Chondrocyte (in vitro differentiated cells): ENCODE measurements around the gene CDH24. TPM values are rescaled to one million over a fixed set of nuclear protein-coding genes. Genes with fewer than 3 reads are reported as not detected.

ENCODE experiments used
- DNase-seq: peaks from one replicate; pipeline ENCODE4 v3.0.0; 2021; ENCODE audit warnings: mixed read lengths, low spot score
- H3K27ac Mint-ChIP-seq: one replicate; pipeline ENCODE4 v1.8.0; 2021; ENCODE audit warnings: mild to moderate bottlenecking, moderate library complexity, mixed read lengths; ENCODE audit not compliant: unreplicated experiment
- H3K27me3 Mint-ChIP-seq: 2 replicates; pipeline ENCODE4 v1.8.0; 2021; ENCODE audit warnings: low read depth, mixed read lengths
- H3K36me3 Mint-ChIP-seq: 2 replicates; pipeline ENCODE4 v1.8.0; 2021; ENCODE audit warnings: low read depth, mixed read lengths
- H3K4me1 Mint-ChIP-seq: 2 replicates; pipeline ENCODE4 v1.8.0; 2021; ENCODE audit warnings: low read depth, mild to moderate bottlenecking, mixed read lengths
- H3K4me3 Mint-ChIP-seq: one replicate; pipeline ENCODE4 v1.8.0; 2021; ENCODE audit warnings: mild to moderate bottlenecking, moderate library complexity, mixed read lengths; ENCODE audit not compliant: unreplicated experiment
- H3K9me3 Mint-ChIP-seq: 2 replicates; pipeline ENCODE4 v1.8.0; 2021; ENCODE audit warnings: low read depth, mixed read lengths
- total RNA-seq: library from RNA; stranded (reverse); gene quantifications from 3 replicates; pipeline ENCODE4 v1.2.1, GENCODE V29; 2021
- TF ChIP-seq, protein P1 (sequence below): fragments of 200-600 bp; sonication (generic); IDR thresholded peaks from 2 replicates; pipeline ENCODE4 v1.5.0; 2021; ENCODE audit warnings: antibody characterized with exemption, mild to moderate bottlenecking, moderate library complexity

CDH24 gene
- total RNA-seq, 1 donor from 2014 or later = 10.2 TPM

DNA sequence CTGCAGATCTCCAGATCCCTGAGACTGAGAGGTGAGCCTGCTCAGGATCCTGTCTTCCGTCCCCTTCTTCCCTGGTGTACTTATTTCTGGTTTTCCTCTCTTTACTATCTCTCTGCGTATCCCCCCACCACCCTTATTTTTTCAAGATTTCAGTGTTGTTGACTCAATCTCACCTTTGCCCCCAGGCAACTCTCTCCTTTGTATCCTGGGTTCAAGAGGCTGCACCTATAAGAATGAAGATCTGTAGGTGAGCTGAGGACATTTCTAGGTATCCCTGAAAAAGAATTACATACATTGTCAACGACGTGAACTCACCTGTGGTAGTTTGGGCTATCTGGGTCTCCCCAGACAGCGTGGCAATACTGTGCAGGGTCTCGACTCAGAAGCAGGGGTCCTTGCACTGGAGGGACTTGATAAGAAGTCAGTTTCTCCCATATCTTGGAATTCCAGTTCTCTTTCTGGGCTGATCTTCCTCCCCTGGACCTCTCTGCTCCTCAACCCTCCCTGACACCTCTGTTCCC, 46.8 kb upstream of the CDH24 start:
- Mint-ChIP-seq H3K4me3 (no peak overlapping the region), H3K36me3 (peaks cover 3% of the 10 kb centered on the region), H3K4me1 (peaks cover 8% of the 10 kb centered on the region), H3K27me3 (no peaks in the 10 kb centered on the region), H3K27ac (no peak overlapping the region), H3K9me3 (no peaks in the 10 kb centered on the region)
- DNase-seq = no peak
- TF ChIP-seq, protein P1, sequence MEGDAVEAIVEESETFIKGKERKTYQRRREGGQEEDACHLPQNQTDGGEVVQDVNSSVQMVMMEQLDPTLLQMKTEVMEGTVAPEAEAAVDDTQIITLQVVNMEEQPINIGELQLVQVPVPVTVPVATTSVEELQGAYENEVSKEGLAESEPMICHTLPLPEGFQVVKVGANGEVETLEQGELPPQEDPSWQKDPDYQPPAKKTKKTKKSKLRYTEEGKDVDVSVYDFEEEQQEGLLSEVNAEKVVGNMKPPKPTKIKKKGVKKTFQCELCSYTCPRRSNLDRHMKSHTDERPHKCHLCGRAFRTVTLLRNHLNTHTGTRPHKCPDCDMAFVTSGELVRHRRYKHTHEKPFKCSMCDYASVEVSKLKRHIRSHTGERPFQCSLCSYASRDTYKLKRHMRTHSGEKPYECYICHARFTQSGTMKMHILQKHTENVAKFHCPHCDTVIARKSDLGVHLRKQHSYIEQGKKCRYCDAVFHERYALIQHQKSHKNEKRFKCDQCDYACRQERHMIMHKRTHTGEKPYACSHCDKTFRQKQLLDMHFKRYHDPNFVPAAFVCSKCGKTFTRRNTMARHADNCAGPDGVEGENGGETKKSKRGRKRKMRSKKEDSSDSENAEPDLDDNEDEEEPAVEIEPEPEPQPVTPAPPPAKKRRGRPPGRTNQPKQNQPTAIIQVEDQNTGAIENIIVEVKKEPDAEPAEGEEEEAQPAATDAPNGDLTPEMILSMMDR = no peak

DNA sequence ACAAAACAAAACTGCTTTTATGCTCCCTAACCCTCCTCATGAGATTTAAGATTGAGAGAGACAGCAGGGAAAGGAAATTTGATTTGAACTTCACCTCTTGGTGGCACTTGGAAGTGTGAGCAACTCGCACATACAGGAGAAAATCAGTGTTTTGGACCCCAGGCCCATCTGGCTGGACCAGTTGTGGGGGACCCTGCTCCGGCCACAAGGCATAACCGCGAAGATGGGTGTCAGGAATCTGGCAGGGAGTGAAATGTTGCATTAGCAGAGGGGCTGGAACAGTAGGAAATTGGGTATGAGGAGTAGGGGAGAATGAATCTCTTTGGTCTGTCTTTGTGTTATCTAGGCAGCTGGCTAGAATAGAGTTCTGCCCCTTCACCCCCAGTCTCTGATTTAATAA, 46.3 kb upstream of the CDH24 start:
- H3K27ac Mint-ChIP-seq = no peak overlapping the region
- DNase-seq = no peak
- TF ChIP-seq, protein P1 = no peak
- H3K4me1 Mint-ChIP-seq = peaks cover 8% of the 10 kb centered on the region
- H3K4me3 Mint-ChIP-seq = no peak overlapping the region
- peaks cover 4% of the 10 kb centered on the region for H3K36me3 Mint-ChIP-seq
- no peaks in the 10 kb centered on the region for H3K9me3 Mint-ChIP-seq
- no peaks in the 10 kb centered on the region for H3K27me3 Mint-ChIP-seq

DNA sequence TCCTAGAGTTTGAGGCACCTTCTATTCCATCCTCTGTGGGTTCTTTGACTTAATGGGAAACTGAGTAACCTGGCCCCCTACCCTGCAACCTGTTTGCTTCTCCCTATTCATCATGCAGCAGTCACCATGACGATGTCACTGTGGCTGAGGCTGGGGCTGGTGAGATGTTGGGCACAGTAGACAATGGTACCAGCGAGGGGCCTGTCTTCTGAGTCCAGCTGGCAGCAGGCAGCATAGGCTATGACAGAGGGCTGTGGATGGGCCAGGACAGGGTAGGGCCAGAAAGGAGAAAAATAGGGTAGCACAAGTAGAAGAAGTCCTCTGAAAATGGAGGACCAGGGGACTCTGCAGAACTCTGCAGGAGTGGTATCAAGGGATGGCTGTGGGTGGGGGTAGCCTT, 45.5 kb upstream of the CDH24 start:
- no peak overlapping the region for H3K27ac Mint-ChIP-seq
- H3K4me1 Mint-ChIP-seq = peaks cover 9% of the 10 kb centered on the region
- no peaks in the 10 kb centered on the region for H3K27me3 Mint-ChIP-seq
- peaks cover 5% of the 10 kb centered on the region for H3K36me3 Mint-ChIP-seq
- TF ChIP-seq, protein P1 = no peak
- H3K4me3 Mint-ChIP-seq = no peak overlapping the region
- DNase-seq = no peak
- no peaks in the 10 kb centered on the region for H3K9me3 Mint-ChIP-seq

DNA sequence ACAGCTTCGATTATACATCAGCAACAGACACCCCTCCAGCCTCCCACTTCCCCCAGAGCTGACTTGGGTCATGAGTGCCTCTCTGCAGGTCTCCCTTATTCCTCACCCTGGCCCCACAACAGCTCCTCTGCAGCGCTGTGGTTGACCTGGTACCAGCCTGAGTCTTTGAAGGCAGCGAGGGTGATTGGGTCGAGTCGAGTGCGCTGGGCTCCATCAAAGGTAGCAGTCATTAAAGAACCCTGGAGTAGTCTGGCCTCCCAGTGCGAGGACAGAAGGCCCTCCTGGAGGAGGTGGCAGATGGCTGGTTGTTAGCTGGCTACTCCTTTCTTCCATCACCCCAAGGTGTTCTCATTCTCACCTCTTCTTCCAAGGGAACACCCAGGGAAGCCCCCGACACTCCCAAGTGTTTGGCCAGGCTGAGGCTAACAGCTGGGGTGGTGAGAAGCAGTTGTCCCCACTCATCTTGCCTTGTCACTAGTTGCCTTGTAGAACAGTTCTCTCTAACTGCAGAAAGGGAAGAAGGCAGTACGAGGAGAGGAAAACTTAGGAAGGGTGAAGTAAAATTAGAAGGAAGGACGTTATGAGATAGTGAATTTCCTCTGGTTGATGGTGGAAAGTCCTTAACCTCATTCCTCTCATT, 44.8 kb upstream of the CDH24 start:
- DNase-seq = no peak
- no peaks in the 10 kb centered on the region for H3K27me3 Mint-ChIP-seq
- peaks cover 12% of the 10 kb centered on the region for H3K36me3 Mint-ChIP-seq
- TF ChIP-seq, protein P1 = no peak
- H3K27ac Mint-ChIP-seq = no peak overlapping the region
- peaks cover 16% of the 10 kb centered on the region for H3K4me1 Mint-ChIP-seq
- no peak overlapping the region for H3K4me3 Mint-ChIP-seq
- H3K9me3 Mint-ChIP-seq = no peaks in the 10 kb centered on the region

DNA sequence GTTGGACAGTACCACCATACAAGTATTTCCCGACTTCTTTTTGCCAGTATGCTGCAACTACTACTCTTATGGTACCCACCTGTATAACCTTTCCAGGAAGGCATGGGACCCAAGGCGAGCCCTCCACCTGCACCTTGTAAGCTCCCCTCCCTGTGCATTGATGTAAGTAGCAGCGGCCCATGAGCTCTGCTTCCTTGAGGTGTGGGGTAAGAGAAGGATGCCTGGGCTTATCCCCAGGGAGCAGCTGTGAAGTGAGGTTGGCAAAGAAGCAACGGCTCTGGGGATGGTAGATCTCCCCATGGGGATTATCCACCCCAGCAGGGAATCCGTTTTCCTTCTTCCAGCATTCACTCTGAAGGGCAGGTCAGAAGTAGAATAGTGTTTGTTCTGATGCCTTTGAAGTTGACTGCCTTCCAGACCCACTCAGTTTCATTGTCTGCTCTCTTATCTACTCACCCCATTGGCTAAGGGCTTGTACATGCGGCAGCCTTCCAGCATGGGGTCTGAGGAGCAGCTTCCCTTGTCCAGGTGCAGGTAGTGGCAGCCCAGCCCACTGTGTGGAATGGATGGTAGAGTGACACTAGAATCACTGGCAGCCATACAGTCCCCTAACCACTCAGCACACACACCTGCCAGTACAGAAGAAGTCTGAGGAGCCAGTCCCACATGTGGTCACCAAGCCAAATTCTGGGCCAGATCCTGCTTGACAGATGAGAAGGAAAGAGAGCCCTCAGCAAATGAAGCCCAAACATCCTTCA, 44.1 kb upstream of the CDH24 start:
- Mint-ChIP-seq H3K4me3 (no peak overlapping the region), H3K36me3 (peaks cover 13% of the 10 kb centered on the region), H3K27me3 (no peaks in the 10 kb centered on the region), H3K27ac (no peak overlapping the region), H3K4me1 (peaks cover 23% of the 10 kb centered on the region), H3K9me3 (no peaks in the 10 kb centered on the region)
- TF ChIP-seq, protein P1 = no peak
- DNase-seq = no peak
